ENCODE measurements around the gene SULT1B1.

DNA sequence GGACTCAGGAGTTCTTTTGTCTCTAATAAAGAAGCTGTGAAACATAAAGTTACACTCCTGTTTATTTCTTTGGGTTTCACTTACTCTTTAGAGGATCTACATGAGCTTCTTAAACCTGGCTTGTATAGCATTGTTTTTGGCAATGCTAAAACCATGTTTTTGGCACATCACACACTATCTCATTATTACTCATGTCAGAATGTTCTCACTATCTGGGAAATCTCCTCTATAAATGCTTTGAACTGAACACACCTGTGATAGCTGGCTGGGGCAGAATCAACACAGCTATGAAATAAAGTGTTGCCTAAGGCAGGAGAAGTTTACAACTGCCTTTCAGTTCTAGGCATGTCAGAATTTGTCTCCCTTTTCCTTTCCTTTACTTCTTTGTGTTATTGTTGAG is 52.6 kb downstream of the SULT1B1 start:
- no peak for TF ChIP-seq EZH2 (IDR thresholded peaks at IDR 0.05; ENCODE audit: insufficient read depth, poor library complexity, severe bottlenecking)
- no peak for TF ChIP-seq EZH2phosphoT487 (IDR thresholded peaks at IDR 0.05; ENCODE audit: insufficient read depth, low read depth)

All from GM23248 (cell line).